Activated effector memory CD4-positive, alpha-beta T cell treated with Interleukin-2 at 50 U/mL for 16 hours (primary cell): ENCODE measurements around the gene STOX2.

Experiments used
- DNase-seq: peaks from one replicate; pipeline ENCODE4 v3.0.0-alpha.2; 2020

Gene STOX2

DNA sequence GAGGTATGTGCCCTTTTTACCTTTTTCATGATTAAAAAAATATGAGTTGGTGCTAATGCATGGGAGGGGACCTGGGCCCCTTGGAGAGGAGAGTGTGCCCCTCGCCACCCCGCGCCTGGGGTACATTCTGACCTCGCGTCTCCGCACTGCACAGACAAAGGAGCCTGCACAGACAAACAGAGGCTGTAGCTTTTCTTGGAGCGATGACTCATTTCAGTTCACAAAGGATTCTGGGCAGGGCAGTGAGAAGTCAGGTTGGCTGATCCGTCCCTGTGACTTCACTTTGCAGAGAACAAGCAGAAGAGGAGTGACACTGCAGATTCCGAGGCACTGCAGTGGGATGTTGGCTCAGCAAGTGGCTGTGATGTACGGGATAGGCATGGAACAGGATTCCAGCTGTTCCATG, 82.9 kb downstream of the STOX2 start:
- no peak for DNase-seq

DNA sequence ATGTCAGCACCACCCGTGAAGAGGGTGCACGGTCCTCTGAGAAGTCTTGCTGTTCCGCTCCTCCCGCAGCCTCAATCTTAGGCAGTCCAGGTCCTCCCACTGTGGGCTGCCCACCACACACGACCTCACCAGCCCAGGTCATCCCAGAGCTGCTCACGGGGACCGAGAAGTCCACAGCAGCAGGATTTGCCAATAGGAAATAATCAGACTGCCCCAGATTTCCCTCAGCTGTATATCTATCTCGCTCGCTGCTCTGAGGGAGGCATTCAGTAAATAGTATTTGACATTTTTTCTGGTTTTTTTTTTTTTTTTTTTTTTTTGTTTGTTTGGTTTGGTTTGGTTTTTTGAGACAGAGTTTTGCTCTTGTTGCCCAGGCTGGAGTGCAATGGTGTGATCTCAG, 83.8 kb downstream of the STOX2 start:
- no peak for DNase-seq

DNA sequence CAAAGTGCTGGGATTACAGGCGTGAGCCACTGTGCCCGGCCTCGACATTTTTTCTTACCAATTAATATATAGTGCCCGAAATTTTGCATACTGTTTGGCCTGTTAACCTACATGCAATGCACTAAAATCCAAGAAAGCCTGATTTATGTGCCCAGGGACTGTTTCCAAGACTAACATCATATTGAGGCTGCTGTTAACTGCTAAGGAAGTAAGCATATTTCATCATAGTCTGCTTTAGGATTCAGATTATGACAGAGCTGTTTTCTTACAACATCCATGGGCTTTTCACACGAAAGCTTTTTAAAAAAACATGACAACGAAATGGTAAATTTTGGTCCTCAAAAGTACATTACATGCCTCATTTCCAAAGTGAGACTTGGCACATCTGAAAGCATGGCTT, 84.4 kb downstream of the STOX2 start:
- no peak for DNase-seq

DNA sequence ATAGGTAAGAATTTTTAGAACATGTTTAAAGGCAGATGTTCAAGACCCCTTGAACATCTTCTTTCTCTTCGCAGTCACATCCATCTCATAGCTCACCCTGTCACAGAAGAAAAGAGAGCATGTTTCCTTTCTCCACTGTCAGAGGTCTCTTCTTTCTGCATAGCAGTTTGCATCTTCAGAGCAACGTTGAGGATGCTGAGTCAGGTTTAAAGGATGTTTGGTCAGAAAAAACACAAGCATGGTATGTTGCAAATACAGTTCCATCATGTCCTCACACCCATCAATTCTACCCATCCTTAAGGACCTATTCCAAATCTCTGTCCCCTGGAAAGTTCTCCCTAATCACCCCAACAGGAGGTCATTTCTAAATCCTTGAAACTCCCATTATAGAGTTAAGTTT, 84.8 kb downstream of the STOX2 start:
- DNase-seq: no peak

DNA sequence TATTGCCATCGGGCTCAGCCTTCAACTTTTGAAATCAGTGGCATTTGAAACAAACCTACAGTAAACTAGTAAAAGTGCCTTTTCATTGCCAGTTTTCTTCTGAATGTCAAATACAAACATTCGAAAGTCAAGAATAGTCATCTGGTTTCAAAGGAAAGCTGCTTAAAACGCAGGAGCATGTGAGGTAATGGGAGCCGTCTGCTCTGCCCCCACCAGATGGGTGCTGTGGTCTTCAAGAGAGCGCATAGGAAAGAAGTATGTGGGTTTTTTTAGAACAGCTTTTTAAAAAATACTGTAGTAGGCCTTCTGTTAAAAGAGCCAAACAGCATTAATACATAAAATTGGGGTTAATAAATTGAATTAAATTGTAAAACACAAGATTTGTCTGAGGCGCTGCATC, 88.6 kb downstream of the STOX2 start:
- no peak for DNase-seq

DNA sequence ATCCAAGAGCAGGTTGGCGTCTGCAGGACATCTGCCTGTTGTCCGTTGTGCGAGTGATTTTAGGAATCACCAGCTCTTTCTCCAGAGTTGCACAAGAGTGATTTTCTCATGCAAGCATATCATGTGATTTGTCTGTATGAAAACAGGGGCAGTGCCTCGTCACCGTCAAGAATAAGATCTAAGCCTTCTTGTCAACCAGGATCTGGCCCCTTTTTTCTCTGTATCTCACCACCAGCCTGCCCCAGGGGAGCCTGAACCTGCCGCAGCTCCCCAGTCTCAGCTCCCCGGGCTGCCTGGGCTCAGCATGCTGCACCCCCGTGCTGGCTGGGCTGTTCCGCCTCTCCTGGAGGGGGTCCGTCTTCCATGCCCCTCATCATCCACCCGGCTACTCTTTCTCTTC, 90.5 kb downstream of the STOX2 start:
- DNase-seq: no peak

DNA sequence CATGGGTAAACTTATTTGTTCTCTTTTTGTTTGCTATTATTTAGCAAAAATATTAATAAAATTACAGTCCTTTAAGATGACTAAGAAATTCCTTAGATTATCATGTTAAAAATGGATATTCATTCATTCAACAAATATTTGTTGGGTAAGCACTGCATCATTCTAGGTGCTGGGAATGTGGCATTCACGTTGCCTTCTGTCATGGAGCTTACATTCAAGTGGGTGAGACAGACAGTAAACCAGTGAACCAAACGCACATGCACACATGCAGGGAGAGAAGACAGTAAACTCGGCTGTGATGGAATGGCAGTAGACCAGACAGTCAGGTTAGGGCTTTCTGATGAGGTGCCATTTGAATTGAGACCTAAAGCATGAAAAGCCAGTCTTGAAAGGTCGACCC, 91.8 kb downstream of the STOX2 start:
- no peak for DNase-seq

DNA sequence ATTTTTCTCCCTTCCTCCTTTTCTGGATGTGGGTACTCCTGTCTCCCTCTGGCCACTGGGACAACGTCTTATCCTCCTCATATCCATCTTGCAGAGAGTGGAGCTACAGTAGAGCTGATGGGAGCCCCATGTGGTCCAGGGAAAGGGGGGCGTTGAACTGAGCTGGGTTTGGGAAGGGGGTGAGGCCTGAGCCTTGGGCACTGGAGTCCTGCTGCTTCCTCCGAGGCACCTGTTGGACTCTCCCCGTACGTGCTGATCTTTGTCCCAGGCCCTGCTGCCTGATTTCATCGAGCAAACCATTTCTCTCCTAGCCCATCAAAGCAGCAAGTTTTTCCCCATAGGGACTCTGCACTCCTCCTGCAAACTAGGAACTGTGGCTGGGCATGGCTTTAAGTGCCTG, 94.3 kb downstream of the STOX2 start:
- DNase-seq: no peak

DNA sequence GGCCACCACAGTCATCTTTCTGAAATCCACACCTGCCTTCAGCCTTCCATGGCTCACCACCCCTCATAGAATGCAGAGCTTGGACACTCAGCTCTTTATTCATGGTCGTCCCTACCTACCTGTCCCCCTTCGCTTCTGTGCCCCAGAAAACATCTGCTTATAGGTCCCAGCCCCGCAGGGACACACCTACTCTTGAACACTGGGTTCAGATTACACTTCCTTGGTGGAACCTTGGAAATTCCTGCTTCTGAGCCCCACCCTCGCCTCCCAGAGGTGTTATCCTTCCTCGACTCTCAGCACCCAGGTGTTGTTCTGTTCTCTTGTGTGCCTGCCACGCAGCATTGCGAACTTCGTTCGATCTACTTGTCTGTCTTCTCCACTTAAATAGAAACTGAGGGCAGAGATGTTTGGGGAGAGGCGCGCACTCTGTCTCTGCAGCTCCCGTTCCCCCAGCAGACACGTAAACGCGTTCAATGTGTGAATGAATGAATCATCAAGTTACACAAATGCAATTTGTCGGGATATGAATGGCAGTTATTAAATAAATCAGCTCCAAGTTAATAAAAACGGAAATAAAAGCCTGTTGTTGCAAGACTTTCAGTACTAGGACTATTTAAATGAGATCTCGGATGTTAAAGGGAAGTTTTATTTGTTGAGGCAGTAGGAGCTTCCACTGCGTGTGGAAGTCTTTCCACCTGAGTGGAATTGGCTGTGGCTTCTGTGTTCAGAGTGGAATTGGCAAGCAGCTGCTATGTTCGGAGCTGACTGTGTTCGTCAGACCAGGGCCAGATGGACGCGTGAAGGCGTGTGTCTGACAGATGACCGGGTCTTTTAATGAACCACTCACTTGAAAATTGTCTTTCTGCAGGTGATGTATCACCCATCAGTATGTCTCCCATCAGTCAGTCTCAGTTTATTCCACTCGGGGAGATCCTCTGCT, 95.6 kb downstream of the STOX2 start:
- no peak for DNase-seq

DNA sequence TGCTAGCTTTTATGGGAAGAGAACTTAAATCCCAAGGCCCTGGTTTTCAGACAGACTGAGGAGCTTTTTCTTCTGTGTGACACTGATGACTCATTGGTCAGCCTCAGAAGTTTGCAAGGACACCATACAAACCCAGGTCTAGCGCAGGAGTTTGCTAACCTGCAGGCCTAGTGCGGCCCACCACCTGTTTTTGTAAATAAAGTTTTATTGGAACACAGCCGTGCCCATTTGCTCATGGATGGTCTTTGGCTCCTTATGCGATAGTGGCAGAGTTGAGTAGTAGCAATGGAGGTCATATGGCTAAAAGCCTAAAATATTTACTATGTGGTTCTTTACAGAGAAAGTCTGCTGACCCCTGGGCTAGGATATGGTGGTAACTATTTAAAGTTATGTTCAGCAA, 98.3 kb downstream of the STOX2 start:
- DNase-seq: no peak

DNA sequence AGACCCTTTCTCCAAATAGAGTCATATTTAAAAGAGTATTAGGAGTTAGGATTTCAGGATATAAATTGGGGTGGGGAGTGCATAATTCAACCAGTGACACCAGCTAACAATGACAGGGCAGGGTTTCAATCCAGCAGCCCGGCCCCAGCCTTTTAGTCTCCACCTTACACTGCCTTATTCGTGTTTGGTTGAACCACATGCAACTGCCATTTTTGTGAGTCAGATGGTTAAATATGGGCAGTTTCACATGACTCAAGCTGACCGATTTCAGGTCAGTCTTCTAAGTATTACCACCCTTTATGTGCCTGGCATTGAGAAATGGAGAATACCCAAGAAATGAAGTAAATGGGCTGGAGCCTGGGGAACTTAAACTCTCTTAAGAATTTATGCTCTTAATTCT, 102.8 kb downstream of the STOX2 start:
- no peak for DNase-seq

DNA sequence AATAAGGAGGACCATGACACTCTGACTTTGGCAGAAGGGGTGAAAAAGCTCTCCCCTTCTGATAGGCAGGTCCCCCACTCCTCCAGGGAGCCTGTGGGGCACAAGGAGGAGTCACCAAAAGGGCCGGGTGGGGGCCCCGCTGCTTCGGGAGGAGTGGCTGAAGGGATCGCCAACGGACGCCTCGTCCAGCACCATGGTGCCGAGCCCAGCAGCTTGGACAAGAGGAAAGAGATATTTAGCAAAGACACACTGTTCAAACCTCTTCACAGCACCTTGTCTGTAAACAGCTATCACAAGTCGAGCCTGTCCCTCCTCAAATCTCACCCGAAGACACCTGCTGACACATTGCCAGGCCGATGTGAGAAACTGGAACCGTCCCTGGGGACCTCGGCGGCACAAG, 105.6 kb downstream of the STOX2 start:
- no peak for DNase-seq

DNA sequence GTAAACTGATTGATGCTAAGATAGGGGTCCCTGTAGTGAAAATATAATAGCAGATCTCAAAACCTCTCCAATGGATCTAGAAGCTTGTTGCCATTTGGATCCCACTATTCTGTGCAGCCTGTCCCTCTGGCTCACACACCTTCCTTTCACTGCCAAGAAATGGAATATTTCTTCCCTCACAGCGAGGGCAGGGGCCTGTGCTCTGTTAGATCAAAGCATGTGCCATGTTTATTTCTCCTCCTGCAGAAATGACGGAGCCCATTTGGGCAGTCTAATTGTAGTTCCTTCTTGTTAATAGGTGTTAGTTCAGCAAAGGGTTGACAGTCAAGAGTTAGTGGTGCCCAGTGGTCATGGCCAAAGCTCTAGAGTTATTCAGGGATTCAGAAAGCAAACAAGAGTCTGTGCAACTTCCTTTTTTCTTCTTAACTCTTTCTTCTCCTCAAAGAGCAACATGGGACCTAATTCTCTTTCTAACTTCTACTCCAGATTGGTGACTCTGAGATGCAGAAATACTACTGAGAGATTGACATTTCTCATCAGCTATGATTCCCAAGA, 106.8 kb downstream of the STOX2 start:
- no peak for DNase-seq

DNA sequence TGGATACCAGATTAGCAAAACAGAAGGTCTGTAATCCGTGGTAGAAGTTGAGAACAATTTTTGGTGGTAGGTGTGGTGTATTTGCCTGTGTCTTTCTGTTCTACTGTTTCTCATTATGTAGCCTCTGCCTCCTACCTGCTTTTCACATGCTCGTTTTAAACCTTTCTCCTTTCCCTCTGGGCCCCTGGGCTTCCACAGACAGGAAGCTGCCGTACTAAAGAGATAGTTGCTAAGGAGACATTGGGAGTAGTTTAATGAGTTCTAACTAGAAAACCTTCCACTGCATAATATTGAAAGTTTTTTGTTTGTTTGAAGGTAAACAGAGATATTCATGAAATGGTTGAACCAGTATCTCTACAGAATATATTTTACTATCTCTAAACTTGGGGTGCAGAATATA, 107.8 kb downstream of the STOX2 start:
- DNase-seq: no peak

DNA sequence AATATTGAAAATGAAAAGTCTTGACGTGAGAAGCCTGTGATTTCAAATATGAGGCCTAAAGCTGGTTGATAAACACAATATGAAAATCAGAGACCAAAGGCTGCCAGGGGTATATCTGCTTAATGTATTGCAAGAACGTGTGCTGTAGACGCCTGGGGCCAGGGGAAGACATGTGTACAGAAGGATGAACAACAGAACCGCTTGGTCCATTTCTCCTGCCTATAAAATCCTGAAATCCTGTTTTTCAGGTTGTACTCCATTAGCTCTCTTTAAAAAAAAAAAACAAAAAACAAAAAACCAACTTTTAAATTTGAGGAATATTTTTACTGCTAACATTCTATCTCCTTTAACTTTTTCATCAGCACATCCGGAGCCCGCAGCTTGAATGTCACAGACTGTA, 109.2 kb downstream of the STOX2 start:
- no peak for DNase-seq

DNA sequence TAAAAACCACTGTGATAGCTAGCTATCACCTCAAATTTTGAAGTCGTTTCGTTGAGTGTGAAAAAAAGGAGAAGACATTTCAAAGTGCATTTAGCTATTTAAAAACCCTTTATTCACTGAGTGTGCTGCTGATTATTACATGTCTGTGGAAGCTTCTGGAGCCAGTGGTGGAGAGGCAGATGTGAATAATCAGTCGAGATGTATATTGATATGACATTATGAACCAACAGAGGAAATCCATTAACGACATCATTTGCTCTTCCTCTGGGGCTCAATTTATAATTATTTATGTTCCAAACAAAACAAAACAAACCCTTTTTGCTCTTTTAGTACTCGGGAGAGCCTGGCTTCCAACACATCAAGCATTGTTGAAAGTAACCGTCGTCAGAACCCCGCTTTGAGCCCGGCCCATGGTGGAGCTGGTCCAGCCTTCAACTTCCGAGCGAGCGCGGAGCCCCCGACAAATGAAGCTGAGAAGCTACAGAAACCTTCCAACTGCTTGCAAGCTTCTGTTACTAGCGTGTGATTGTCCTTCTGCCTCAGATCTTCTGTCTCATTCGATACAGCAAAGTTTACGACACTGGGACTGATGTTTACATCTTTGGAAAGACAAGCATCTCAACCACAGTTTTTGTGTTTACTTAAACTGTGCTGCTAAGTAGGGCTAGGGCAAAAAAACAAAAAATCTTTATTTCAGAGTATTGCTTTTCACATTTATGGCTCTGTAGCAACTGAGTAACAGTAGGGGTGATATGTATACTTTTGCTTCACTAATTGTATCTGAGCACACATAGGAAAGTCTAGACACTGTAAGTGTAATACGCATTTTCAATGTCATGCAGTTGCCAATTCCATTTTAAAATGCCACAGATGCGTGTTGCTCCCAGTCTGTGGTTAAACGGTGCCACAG, 111.9 kb downstream of the STOX2 start:
- DNase-seq: no peak

DNA sequence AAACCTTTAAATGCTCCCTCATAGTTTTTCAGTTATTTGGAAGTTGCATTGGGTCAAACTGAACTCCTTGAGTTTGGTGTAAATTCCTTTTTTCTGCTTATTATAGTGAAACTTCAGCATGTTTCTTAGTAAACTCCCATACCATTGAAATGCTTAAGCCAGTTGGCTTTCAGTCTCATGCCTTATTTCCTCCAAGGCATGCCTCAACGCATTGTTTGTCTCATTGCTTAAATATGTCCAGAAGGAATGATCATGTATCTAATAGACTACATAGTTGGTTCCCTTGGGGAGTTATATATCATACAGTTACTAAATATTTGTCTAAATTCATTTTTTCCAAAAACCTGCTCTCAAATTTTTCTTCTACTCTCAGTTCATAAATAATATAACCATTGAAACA, 114.0 kb downstream of the STOX2 start:
- no peak for DNase-seq

DNA sequence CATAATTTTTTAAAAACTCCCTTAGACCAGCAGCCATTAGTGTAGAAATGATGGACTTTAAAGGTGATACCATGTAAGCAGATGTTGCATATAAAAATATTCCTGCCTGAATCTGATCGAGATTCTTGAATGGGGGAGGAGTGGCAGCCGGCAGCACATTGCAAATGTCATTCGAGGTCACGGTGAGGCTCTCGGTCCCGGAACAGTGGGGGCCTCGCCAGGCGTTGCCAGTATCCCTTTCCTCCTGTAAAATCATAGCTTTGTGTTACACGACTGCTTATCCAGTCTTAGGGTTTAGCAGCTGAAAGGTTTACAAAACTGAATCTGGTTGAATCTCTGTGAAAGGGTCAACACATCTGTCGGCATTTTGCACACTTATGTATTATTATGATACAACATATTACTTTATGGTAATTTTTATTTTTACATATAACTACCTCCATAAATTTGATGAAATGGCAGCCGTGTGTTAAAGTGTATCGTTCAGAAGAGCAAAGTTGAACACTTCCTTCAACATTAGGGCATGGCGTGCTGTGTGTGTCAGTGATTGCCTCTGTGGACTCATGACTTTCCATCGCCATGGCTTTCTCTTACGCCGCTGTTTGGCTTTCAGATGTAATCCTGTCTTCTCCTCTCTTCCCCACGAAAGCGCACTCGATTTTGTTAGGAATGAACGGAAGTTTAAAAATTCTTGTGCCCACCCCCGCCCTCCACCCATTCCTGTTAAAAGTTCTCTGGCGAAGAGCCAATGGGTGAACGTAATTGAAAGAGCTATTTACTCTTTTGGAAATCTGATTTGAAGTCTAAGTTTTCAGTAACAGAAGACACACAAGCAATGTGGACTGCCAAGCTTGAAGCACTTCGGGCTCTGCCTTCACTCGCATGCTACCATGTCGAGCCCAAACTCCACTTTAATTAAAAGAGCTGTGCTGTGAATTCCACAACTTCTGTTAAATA, 114.8 kb downstream of the STOX2 start:
- no peak for DNase-seq

DNA sequence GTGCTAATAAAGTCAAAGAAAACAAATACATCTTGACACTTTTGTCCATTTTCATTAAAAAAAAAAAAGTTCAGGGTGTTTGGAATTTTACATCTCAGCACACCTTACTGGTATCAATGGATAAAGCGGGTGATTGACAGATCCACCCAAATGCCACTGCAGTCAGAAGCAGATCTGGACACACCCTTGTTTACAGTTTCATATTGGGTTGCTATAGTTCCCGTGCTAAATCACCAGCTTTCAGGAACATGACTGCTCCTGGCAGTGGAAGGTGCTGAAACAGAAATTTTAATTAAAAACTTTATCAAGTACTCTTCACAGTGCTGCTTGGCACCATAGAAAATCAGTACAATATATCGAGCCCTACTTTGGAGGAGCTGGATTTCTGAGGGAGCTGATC, 116.3 kb downstream of the STOX2 start:
- DNase-seq: no peak

DNA sequence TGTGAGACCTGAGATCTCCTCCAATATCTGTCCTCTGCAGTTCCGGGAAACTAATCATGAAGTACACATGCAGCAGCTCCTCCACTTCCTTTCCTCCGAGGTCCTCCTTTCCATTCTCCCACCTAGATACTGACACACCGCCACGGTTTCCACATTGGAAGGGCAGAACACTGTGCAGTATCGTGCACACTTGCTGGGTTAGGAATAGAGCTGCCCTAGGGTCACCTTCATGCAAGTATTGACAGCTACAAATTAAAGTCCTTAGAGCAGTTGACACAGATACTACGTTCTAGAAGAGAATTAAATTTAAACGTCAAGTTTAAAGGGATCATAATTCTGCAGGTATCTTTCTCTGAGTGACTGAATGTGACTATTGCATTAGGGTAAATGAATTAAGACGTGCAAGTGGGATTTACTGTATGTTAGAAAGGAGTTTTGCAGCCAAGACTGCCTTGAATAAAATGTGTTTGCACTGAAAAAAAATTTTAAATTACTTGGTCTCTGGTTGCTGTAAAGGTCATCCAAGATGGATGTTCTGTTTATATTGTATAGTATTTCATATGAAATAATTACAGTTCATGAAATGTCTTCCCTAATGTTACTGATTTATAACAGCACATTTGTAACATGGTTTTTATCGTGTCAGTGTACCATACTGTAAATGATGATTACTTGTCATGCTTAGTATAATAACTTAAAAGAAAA, 117.7 kb downstream of the STOX2 start:
- DNase-seq: no peak

DNA sequence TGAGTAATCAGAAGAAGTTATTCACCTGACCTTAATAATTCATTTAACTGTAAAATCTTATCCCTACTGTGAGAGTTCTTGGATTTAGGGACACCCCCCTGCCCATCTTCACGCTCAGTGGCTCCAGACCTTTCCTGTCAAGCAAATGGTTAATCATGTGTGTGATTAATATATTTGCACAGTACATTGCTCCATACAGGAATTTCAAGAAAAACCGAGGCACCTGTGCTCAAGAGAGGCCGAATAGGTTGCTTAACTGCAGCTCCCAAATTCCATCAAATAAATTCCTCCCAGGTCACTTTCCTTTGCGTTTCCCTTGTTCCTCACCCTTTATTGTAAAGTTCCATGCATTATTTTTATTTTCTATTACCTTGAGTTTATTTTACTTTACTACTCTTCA, 119.5 kb downstream of the STOX2 start:
- DNase-seq: no peak
